Type B pancreatic cell (in vitro differentiated cells): ENCODE results near the gene ANKRD2. TPM values are rescaled to one million over a fixed set of nuclear protein-coding genes. Genes with fewer than 3 reads are reported as not detected.

Experiments
- DNase-seq: peaks from one replicate; pipeline ENCODE4 v3.0.0; 2021; ENCODE audit warnings: mixed read lengths; ENCODE audit not compliant: unreplicated experiment; ENCODE audit errors: extremely low spot score
- H3K27ac Mint-ChIP-seq: 2 replicates; pipeline ENCODE4 v1.8.0; 2021; ENCODE audit warnings: mild to moderate bottlenecking, mixed read lengths
- H3K27me3 Mint-ChIP-seq: 2 replicates; pipeline ENCODE4 v1.8.0; 2021; ENCODE audit warnings: mixed read lengths
- H3K36me3 Mint-ChIP-seq: 2 replicates; pipeline ENCODE4 v1.8.0; 2021; ENCODE audit warnings: mixed read lengths
- H3K4me1 Mint-ChIP-seq: one replicate; pipeline ENCODE4 v1.8.0; 2021; ENCODE audit warnings: mixed read lengths; ENCODE audit not compliant: unreplicated experiment
- H3K4me3 Mint-ChIP-seq: 2 replicates; pipeline ENCODE4 v1.8.0; 2021; ENCODE audit warnings: mild to moderate bottlenecking, mixed read lengths
- H3K9me3 Mint-ChIP-seq: 2 replicates; pipeline ENCODE4 v1.8.0; 2021; ENCODE audit warnings: mixed read lengths
- total RNA-seq: library from RNA; stranded (reverse); gene quantifications from 2 replicates; pipeline ENCODE4 v1.2.1, GENCODE V29; 2021; ENCODE audit warnings: low replicate concordance
- TF ChIP-seq, protein P1 (sequence below): fragments of 200-600 bp; sonication (generic); conservative IDR thresholded peaks from 2 replicates; pipeline ENCODE4 v1.5.0; 2021; ENCODE audit warnings: antibody characterized with exemption, mild to moderate bottlenecking

The ANKRD2 gene
- total RNA-seq, 1 donor from 2014 or later = not detected

DNA sequence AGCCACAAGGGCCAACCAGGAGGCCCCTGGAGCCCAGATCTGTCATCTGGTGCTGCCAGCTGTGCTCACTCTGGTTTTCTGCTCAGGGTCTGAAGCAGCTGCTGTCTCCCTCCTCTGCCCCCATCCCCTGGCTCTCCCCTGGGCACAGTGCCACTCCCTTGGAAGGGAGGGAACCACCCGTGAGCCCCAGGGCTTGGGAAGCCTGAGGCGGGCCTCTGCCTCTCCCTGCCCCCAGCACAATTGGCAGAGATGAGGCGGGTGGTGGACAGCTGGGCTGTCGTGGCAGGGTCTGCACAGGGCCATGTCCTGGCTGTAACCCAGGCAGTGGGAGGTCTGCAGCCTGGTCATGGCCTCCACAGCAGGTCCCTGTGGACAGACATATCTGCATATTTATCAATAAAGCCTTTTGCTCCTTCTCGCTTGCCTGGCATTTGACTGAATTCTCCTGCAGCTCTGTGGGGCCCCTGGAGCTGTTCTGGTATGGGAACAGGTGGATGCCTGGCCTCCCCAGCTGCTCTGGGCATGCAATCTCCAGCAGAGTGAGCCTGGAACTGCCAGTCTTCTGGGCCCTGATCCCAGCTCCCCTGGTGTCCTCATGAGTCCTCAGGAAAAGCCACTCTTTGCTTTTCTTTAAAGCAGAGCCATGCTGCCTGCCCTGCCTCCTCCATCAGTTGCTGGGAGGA, 1.6 kb upstream of the ANKRD2 start:
- no peak overlapping the region for H3K4me3 Mint-ChIP-seq
- TF ChIP-seq, protein P1, sequence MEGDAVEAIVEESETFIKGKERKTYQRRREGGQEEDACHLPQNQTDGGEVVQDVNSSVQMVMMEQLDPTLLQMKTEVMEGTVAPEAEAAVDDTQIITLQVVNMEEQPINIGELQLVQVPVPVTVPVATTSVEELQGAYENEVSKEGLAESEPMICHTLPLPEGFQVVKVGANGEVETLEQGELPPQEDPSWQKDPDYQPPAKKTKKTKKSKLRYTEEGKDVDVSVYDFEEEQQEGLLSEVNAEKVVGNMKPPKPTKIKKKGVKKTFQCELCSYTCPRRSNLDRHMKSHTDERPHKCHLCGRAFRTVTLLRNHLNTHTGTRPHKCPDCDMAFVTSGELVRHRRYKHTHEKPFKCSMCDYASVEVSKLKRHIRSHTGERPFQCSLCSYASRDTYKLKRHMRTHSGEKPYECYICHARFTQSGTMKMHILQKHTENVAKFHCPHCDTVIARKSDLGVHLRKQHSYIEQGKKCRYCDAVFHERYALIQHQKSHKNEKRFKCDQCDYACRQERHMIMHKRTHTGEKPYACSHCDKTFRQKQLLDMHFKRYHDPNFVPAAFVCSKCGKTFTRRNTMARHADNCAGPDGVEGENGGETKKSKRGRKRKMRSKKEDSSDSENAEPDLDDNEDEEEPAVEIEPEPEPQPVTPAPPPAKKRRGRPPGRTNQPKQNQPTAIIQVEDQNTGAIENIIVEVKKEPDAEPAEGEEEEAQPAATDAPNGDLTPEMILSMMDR = no peak
- H3K9me3 Mint-ChIP-seq = no peaks in the 10 kb centered on the region
- H3K27me3 Mint-ChIP-seq = no peaks in the 10 kb centered on the region
- H3K4me1 Mint-ChIP-seq = no peaks in the 10 kb centered on the region
- no peaks in the 10 kb centered on the region for H3K36me3 Mint-ChIP-seq
- DNase-seq = no peak
- H3K27ac Mint-ChIP-seq = peak overlapping the region; percentile 87

DNA sequence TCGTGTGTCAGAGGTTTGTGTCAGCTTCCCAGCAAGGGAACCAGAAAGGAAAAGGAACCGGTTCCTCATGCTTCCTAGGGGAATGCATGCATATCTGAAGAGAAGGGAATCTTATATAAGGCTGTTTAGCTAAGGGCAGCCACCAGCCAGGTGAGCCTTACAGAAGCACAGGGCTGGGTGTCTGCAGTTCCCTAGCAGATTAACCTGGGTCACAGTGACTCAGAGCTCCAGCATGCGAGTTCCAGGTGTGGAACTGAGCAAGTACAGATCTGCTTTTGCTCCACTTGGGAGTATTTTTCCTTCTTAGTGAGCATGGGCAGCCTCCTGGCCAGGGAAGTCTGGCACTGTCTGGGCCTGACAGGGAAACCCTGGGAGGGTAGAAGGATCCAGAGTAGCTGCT, 957 bp upstream of the ANKRD2 start:
- Mint-ChIP-seq H3K36me3 (no peaks in the 10 kb centered on the region), H3K4me3 (no peak overlapping the region), H3K27ac (peak overlapping the region; percentile 87), H3K9me3 (no peaks in the 10 kb centered on the region), H3K27me3 (no peaks in the 10 kb centered on the region), H3K4me1 (no peaks in the 10 kb centered on the region)
- TF ChIP-seq, protein P1 = no peak
- DNase-seq = no peak

DNA sequence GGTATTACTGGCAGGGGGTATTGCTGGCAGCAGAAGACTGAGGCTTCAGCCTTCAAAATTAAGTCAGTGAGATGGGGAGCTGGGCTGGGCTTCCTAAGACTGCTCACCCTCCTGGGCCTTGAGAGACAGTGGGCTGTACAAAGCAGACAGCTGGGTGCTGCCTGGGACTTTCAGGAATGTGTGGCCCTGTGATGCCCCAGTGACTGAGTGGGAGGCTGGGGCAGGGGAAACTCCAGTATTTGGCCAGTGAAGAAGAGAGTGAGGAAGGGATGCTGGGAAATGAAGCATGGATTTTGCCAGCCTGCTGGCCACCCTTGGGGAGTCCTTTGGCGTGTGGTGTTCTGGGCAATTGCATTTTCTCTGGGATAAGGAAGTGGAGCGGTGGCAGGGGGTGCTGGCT, 442 bp downstream of the ANKRD2 start:
- no peaks in the 10 kb centered on the region for H3K9me3 Mint-ChIP-seq
- TF ChIP-seq, protein P1 = no peak
- H3K27me3 Mint-ChIP-seq = no peaks in the 10 kb centered on the region
- DNase-seq = no peak
- H3K4me3 Mint-ChIP-seq = no peak overlapping the region
- no peaks in the 10 kb centered on the region for H3K4me1 Mint-ChIP-seq
- H3K36me3 Mint-ChIP-seq = no peaks in the 10 kb centered on the region
- H3K27ac Mint-ChIP-seq = no peak overlapping the region

GRCh38 chr10:97573672-97574071, 1.1 kb downstream of the ANKRD2 start:
- Mint-ChIP-seq H3K9me3 (no peaks in the 10 kb centered on the region), H3K27me3 (no peaks in the 10 kb centered on the region), H3K36me3 (no peaks in the 10 kb centered on the region), H3K4me1 (no peaks in the 10 kb centered on the region), H3K27ac (no peak overlapping the region), H3K4me3 (no peak overlapping the region)
- TF ChIP-seq, protein P1 = no peak
- DNase-seq = no peak

DNA sequence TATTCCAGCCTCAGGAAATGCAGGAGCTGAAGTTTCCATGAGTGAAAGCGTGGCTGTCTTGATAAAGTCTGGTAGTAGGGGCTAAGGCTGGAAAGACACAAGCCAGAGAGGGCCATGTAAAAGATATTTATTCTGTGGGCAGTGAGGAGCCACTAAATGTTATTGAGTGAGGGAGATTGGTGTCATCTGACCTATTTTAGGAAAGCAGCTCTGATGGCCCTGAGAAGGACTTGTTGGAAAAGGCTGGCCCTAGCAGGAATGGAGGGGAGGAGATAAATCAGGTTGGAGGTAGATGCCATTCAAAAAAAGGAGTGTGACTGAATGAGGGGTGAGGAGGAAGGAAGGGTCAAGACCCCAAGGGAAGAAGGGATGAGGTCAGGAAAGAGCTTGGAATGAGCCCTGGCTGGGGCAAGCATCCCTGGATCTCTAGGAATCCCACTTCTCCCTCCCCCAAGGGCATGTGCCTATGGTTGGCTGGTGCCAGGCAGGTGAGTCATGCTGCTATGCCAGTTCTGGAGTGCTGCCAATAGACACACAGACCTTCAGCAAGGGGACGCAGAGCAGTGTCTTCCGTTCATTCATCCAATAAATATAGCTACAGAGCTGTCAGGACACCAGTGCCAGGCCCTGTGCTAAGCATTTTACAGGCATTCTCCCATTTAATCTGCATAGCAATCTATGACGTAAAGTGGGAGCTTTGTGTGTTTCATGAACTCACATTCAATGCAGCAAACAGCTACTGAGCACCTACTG, 2.0 kb downstream of the ANKRD2 start:
- Mint-ChIP-seq H3K27me3 (no peaks in the 10 kb centered on the region), H3K36me3 (no peaks in the 10 kb centered on the region), H3K4me1 (no peaks in the 10 kb centered on the region), H3K9me3 (no peaks in the 10 kb centered on the region), H3K4me3 (no peak overlapping the region), H3K27ac (no peak overlapping the region)
- TF ChIP-seq, protein P1 = no peak
- DNase-seq = no peak
